Pancreas (tissue), 10 donors: ENCODE measurements around the gene COG3. TPM values are rescaled to one million over a fixed set of nuclear protein-coding genes. Genes with fewer than 3 reads are reported as not detected.

Source experiments
- ATAC-seq, 4 donors: fragments of 200-7000 bp; cut with Tn5 transposase; one replicate each; pipeline versions ENCODE4 v1.8.0 to v1.9.1; 2020; ENCODE audit warnings: mild to moderate bottlenecking in 4 of 4, moderate library complexity in 4 of 4
- DNase-seq, 6 donors: peaks; one replicate each; pipeline ENCODE4 v3.0.0-alpha.2; 2020
- FAIRE-seq: peaks from 2 replicates; lab custom pipeline; 2012; peaks lifted over from hg19 to GRCh38; lab: Jason Lieb, UNC
- H3K27ac ChIP-seq, 4 donors: fragments of 200-600 bp; sonication (generic); 1 replicate in 3 of 4; 2 replicates in 1 of 4; pipeline versions ENCODE4 v1.5.0 to v1.8.0; 2020
- H3K27me3 ChIP-seq, 4 donors: fragments of 200-600 bp; one replicate each; pipeline ENCODE4 v1.8.0; 2021
- H3K36me3 ChIP-seq, 3 donors: fragments of 200-600 bp; sonication (generic) in 1 of 3; one replicate each; pipeline versions ENCODE4 v1.5.0 to v1.8.0; 2020 to 2021
- H3K4me1 ChIP-seq, 3 donors: fragments of 200-600 bp; one replicate each; pipeline ENCODE4 v1.8.0; 2021
- H3K4me3 ChIP-seq, 4 donors: fragments of 200-600 bp; sonication (generic) in 2 of 4; one replicate each; pipeline versions ENCODE4 v1.5.0 to v1.8.0; 2020 to 2021
- H3K9me3 ChIP-seq, 4 donors: fragments of 200-600 bp; one replicate each; pipeline ENCODE4 v1.8.0; 2021
- WGBS, 2 donors: extraction: QIAGEN DNeasy Blood & Tissue Kit; methylation state at CpG; one replicate each; pipeline ENCODE4 v1.1.7; 2013; 5-methylcytosine and 5-hydroxymethylcytosine counted together
- intact Hi-C, 3 donors: fragments of 100-400 bp; cut with DNase I; formaldehyde crosslinking; loops; one replicate each; pipeline versions ENCODE4 v1.11.1 to v1.14.2; 2022
- polyA plus RNA-seq, 2 donors: library from polyadenylated mRNA; stranded (reverse); fragments of 200-250 nt; gene quantifications; one replicate each; pipeline ENCODE4 v1.2.3, GENCODE V29; 2013
- total RNA-seq, 6 donors: library from RNA; stranded (reverse); fragmentation: NEBNext Ultra II Directional in 4 of 6; extraction: Animal tissue kit (Norgen Biotek cat#: 25700) in 4 of 6; gene quantifications; one replicate each; pipeline versions ENCODE4 v1.2.1 to v1.2.4, GENCODE V29; 2021 to 2023
- TF ChIP-seq, protein P1 (sequence below), 4 donors: fragments of 200-600 bp; sonication (generic) in 3 of 4; IDR thresholded peaks; one replicate each; pipeline versions ENCODE4 v1.5.0 to v1.8.0; 2021; ENCODE audit warnings: antibody characterized with exemption in 4 of 4
- donor health status: healthy with polysubstance abuse.
- donor health status: DM: no; HTN: no; CAD: no; lungs with moderate emphysema.
- donor health status: DM: no; HTN: no; CAD: no.
- donor health status: control.
- donor health status: control.
- donor health status: Bipolar disorder and iron deficiency.
- donor health status: DM: yes; HTN: yes; CAD: no.
- donor health status: DM: no; HTN: no; CAD: no.
- donor health status: DM: no; HTN: no; CAD: no.
- donor health status: DM: yes; HTN: yes; CAD: no.

The COG3 gene
- total and polyA plus RNA-seq, 8 donors: 15.0 to 19.9 (median 18.7) TPM

DNA sequence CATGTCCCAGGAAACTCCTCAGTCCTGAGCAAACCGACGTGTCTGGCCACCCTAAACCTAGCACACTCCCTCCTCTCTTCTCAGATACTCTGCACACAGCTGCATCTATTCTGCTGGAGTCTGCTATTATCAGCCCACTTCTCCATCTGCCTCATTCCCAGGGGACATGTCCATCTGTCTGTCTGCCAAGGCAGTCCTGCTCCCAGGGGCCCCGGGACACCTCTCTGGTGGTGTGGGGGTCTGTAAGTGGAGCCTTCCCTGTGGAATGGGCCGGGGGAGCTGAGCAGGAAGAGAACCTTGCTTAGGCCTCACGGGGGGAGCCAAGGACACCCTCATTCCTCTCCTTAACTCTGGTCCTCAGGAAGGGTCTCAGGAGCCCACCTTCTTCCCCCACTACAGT lies 78.1 kb downstream of the COG3 start:
- WGBS, 2 donors: 69 to 79% methylated on average over 5 of the region's 5 CpGs
- TF ChIP-seq, protein P1, sequence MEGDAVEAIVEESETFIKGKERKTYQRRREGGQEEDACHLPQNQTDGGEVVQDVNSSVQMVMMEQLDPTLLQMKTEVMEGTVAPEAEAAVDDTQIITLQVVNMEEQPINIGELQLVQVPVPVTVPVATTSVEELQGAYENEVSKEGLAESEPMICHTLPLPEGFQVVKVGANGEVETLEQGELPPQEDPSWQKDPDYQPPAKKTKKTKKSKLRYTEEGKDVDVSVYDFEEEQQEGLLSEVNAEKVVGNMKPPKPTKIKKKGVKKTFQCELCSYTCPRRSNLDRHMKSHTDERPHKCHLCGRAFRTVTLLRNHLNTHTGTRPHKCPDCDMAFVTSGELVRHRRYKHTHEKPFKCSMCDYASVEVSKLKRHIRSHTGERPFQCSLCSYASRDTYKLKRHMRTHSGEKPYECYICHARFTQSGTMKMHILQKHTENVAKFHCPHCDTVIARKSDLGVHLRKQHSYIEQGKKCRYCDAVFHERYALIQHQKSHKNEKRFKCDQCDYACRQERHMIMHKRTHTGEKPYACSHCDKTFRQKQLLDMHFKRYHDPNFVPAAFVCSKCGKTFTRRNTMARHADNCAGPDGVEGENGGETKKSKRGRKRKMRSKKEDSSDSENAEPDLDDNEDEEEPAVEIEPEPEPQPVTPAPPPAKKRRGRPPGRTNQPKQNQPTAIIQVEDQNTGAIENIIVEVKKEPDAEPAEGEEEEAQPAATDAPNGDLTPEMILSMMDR (IDR thresholded peaks at IDR 0.05): no peak
- FAIRE-seq: no peak
- Histone ChIP-seq H3K4me1 (no peaks in the 10 kb centered on the region), H3K27ac (no peak overlapping the region), H3K4me3 (no peak overlapping the region), H3K27me3 (no peaks in the 10 kb centered on the region), H3K36me3 (no peaks in the 10 kb centered on the region), H3K9me3 (no peaks in the 10 kb centered on the region)
- intact Hi-C loops: no loop called here
- ATAC-seq: no peak
- no peak for DNase-seq

DNA sequence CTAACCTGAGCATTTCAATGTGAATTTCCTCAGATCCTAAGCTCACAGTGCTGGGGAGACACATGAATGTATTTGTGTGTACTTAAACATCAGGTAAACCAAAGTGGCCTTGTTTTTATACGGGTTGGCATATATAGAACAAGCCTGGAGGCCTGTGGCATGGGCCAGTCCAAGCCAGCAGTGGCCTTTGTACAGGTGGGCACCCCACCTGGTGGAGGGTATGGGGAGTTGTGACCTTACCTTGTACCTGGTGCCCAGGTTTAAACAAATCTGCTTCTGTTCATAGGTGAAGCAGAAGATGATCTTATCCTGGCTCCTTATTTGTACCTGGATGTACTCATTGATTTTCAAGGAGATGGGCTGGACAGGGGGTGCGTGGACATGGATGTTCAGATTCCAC lies 79.8 kb downstream of the COG3 start:
- 69 to 70% methylated on average over 2 of the region's 2 CpGs for WGBS, 2 donors
- ATAC-seq (peak in 1 of 4 donors; percentile 30), FAIRE-seq (no peak)

DNA sequence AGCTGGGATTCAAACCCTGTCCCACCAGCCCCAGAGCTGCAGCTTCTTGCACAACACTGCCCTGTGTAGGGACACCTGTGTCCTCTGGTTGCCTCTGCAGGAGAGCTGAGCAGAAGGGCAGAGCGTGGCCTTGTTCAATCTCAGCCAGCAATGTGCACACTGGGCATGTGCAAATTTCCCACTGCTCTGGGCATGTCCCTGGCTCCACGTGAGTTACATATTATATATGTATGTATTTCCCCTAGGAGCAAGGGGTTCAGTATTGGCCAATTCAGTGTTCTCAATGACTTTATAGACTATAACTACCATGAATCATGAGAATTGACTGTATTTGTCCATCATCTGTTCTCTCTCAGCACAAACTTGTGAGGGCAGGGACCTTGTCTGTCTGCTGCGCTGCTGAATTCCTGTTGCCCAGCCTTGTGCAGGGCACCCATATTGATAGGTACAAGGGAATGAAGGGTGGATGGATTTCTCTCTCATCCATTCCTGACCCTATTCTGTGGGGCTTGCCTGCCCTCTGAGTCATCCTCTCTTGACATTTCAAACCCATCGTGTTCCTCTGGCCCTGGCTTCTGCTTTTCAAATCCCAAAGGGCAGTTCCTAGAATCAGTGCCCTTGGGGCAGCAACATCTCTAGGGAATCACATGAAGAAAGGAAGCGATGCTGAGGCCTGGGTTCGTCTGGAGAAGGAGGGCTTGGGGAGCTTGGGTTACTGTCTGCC lies 81.1 kb downstream of the COG3 start:
- no peaks in the 10 kb centered on the region for H3K36me3 ChIP-seq
- TF ChIP-seq, protein P1 (IDR thresholded peaks at IDR 0.05): no peak
- DNase-seq (no peak), ATAC-seq (no peak), FAIRE-seq (no peak)
- intact Hi-C loops: no loop called here
- WGBS, 2 donors: 78 to 84% methylated on average over 6 of the region's 6 CpGs
- H3K9me3 ChIP-seq: no peaks in the 10 kb centered on the region
- no peaks in the 10 kb centered on the region for H3K4me1 ChIP-seq
- no peak overlapping the region for H3K27ac ChIP-seq
- no peaks in the 10 kb centered on the region for H3K27me3 ChIP-seq
- no peak overlapping the region for H3K4me3 ChIP-seq

More for the DNA sequence above, 79.8 kb downstream of the COG3 start:
- no peak overlapping the region for H3K27ac ChIP-seq
- TF ChIP-seq, protein P1 (IDR thresholded peaks at IDR 0.05): no peak
- intact Hi-C loops: no loop called here
- no peak overlapping the region for H3K4me3 ChIP-seq
- no peaks in the 10 kb centered on the region for H3K4me1 ChIP-seq
- H3K9me3 ChIP-seq: no peaks in the 10 kb centered on the region
- H3K36me3 ChIP-seq: no peaks in the 10 kb centered on the region
- H3K27me3 ChIP-seq: no peaks in the 10 kb centered on the region
- DNase-seq: no peak

DNA sequence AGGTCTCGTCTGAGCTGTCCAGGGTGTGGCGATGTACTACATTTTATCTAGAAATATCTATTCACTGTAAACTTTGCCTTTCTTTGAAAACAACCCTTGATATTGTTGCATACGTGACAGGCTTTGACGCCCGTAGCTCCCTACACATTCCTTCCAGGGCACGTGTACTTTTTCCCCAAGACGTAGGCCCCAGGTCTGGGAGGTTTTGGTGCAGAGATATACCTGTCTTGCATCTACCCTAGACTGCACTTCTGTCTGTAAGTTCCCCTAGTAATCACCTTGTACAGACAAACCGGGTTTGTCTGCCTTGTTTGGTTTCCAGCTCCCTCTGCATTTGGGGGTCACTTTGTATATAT lies 81.6 kb downstream of the COG3 start:
- WGBS, 2 donors: 86 to 88% methylated on average over 8 of the region's 8 CpGs
- H3K4me1 ChIP-seq: no peaks in the 10 kb centered on the region
- no peaks in the 10 kb centered on the region for H3K9me3 ChIP-seq
- H3K27ac ChIP-seq: no peak overlapping the region
- H3K36me3 ChIP-seq: no peaks in the 10 kb centered on the region
- no peak overlapping the region for H3K4me3 ChIP-seq
- FAIRE-seq: no peak
- no peaks in the 10 kb centered on the region for H3K27me3 ChIP-seq
- ATAC-seq: no peak
- intact Hi-C loops: no loop called here
- TF ChIP-seq, protein P1 (IDR thresholded peaks at IDR 0.05): no peak
- no peak for DNase-seq

DNA sequence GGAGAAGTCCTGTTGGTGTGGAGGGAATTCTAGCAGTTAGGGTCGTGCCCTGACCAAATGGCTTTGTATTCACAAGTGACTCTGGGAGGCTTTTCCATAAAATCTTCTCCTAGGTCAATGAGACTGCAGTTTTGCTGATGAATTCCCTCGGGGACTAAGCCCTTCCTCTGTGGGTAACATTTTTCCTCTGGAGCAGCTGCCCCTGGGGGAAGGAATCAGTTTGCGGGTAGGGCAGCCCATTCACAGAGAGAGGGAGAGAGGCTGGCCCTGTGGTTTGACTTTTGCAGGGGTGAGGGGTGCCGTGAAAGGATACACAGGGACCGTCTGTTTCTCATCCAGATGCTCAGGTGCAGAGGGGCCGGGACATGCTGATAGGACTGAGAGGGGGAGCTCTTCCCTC lies 83.5 kb downstream of the COG3 start:
- intact Hi-C loops: no loop called here
- no peaks in the 10 kb centered on the region for H3K27me3 ChIP-seq
- WGBS, 2 donors: 63 to 66% methylated on average over 6 of the region's 6 CpGs
- H3K36me3 ChIP-seq: no peaks in the 10 kb centered on the region
- FAIRE-seq (no peak), DNase-seq (no peak), ATAC-seq (no peak)
- no peak overlapping the region for H3K27ac ChIP-seq
- H3K4me1 ChIP-seq: no peaks in the 10 kb centered on the region
- TF ChIP-seq, protein P1 (IDR thresholded peaks at IDR 0.05): no peak
- H3K9me3 ChIP-seq: no peaks in the 10 kb centered on the region
- no peak overlapping the region for H3K4me3 ChIP-seq
